ENCODE measurements around the gene WDR74.

WDR74 gene

GRCh38 chr11:62852523-62853188 lies 13.3 kb upstream of the WDR74 start:
- H3K27me3 ChIP-seq = no peaks in the 10 kb centered on the region
- no peaks in the 10 kb centered on the region for H3K4me1 ChIP-seq
- TF ChIP-seq, protein P1, sequence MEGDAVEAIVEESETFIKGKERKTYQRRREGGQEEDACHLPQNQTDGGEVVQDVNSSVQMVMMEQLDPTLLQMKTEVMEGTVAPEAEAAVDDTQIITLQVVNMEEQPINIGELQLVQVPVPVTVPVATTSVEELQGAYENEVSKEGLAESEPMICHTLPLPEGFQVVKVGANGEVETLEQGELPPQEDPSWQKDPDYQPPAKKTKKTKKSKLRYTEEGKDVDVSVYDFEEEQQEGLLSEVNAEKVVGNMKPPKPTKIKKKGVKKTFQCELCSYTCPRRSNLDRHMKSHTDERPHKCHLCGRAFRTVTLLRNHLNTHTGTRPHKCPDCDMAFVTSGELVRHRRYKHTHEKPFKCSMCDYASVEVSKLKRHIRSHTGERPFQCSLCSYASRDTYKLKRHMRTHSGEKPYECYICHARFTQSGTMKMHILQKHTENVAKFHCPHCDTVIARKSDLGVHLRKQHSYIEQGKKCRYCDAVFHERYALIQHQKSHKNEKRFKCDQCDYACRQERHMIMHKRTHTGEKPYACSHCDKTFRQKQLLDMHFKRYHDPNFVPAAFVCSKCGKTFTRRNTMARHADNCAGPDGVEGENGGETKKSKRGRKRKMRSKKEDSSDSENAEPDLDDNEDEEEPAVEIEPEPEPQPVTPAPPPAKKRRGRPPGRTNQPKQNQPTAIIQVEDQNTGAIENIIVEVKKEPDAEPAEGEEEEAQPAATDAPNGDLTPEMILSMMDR (IDR thresholded peaks at IDR 0.05; ENCODE audit: low read depth, low read length) = no peak
- H3K36me3 ChIP-seq = peaks cover 40% of the 10 kb centered on the region
- no peak for DNase-seq
- no peaks in the 10 kb centered on the region for H3K9me3 ChIP-seq
- H3K4me3 ChIP-seq (ENCODE audit: low read depth, low read length) = peak overlapping the region; percentile 98

- Histone ChIP-seq H3K4me1 (no peaks in the 10 kb centered on the region), H3K4me3 (ENCODE audit: low read depth, low read length) (no peak overlapping the region; the same call in 1 of the 2 replicates), H3K36me3 (peaks cover 40% of the 10 kb centered on the region), H3K9me3 (no peaks in the 10 kb centered on the region), H3K27me3 (no peaks in the 10 kb centered on the region)
- no peak for DNase-seq
- TF ChIP-seq, protein P1 (IDR thresholded peaks at IDR 0.05; ENCODE audit: low read depth, low read length) = no peak
Observed at GRCh38 chr11:62851807-62852522, 12.6 kb upstream of the WDR74 start.

DNA sequence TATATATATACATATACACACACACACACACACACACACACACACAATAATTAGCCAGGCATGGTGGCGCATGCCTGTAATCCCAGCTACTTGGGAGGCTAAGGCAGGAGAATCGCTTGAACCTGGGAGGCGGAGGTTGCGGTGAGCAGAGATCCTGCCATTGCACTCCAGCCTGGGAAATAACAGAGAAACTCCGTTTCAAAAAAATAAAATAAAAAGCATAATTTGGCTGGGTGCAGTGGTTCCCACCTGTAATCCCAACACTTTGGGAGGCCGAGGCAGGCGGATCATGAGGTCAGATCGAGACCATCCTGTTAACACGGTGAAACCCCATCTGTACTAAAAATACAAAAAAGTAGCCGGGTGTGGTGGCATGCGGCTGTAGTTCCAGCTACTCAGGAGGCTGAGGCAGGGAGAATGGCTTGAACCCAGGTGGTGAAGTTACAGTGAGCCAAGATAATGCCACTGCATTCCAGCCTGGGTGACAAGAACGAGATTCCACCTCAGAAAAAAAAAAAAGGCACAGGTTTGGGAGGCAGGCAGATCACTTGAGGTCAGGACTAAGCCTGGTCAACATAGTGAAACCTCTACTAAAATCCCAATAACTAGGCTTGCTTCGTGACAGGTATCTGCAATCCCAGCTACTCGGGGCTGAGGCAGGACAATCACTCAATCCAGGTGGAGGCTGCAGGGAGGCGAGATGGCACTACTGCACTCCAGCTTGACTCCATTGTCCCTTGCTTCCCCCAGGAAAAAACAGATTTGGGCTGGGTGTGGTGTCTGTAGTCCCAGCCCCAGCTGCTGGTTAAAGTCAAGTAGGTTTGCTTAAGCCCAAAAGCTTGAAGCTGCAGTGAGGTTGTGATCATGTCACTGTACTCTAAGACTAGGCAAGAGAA lies 11.8 kb upstream of the WDR74 start:
- DNase-seq = peak; percentile 27
- no peaks in the 10 kb centered on the region for H3K4me1 ChIP-seq
- H3K9me3 ChIP-seq = no peaks in the 10 kb centered on the region
- H3K4me3 ChIP-seq (ENCODE audit: low read depth, low read length) = no peak overlapping the region
- TF ChIP-seq, protein P1 (IDR thresholded peaks at IDR 0.05; ENCODE audit: low read depth, low read length) = no peak
- H3K27me3 ChIP-seq = no peaks in the 10 kb centered on the region
- peaks cover 40% of the 10 kb centered on the region for H3K36me3 ChIP-seq

GRCh38 chr11:62847767-62848314 lies 8.5 kb upstream of the WDR74 start:
- Histone ChIP-seq H3K9me3 (no peaks in the 10 kb centered on the region), H3K4me1 (no peaks in the 10 kb centered on the region), H3K36me3 (peaks cover 12% of the 10 kb centered on the region), H3K27me3 (no peaks in the 10 kb centered on the region), H3K4me3 (ENCODE audit: low read depth, low read length) (no peak overlapping the region)
- no peak for DNase-seq
- TF ChIP-seq, protein P1 (IDR thresholded peaks at IDR 0.05; ENCODE audit: low read depth, low read length) = no peak

DNA sequence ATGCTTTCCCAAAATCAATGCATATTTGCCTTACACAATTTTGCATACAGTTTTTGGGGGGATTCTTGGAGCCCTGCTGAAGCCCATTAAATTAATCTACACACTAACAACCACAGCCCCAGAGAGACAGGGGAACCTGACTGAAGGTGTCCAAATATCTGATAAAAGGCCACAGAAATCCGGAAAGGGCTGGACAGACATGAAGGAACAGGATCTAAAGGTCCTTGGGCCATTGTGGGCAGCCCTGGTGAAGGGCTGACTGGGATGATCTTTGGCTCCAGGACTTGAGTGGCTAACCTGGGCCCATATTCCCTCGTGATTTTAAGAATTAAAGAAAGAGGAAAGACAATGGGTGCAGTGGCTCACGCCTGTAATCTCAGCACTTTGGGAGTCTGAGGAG lies 6.8 kb upstream of the WDR74 start:
- no peak for DNase-seq
- H3K9me3 ChIP-seq = no peaks in the 10 kb centered on the region
- no peaks in the 10 kb centered on the region for H3K27me3 ChIP-seq
- H3K4me3 ChIP-seq (ENCODE audit: low read depth, low read length) = no peak overlapping the region
- H3K4me1 ChIP-seq = no peaks in the 10 kb centered on the region
- H3K36me3 ChIP-seq = no peaks in the 10 kb centered on the region
- TF ChIP-seq, protein P1 (IDR thresholded peaks at IDR 0.05; ENCODE audit: low read depth, low read length) = no peak

All from BE2C (cell line).